HG02970 (cell line): Measurements from ENCODE around the gene ARHGEF5.
"Not testable (repeated sequence)": the region's sequence is repeated elsewhere in the genome, so short reads cannot be mapped to it uniquely, and the experiment has no call there.

Experiments
- ATAC-seq: cut with Tn5 transposase; IDR thresholded peaks from one replicate; pipeline ENCODE4 v1.9.1; 2021; ENCODE audit warnings: mild to moderate bottlenecking, moderate library complexity, moderate number of reproducible peaks; ENCODE audit not compliant: unreplicated experiment, low FRiP score

ARHGEF5 gene

GRCh38 chr7:144418931-144419330 is 63.7 kb downstream of the ARHGEF5 start:
- ATAC-seq: not testable (repeated sequence)

GRCh38 chr7:144427539-144427938 is 72.3 kb downstream of the ARHGEF5 start:
- not testable (repeated sequence) for ATAC-seq

GRCh38 chr7:144428431-144428830 is 73.2 kb downstream of the ARHGEF5 start:
- ATAC-seq: no peak
